HG03025 (cell line): ENCODE data around the gene BMP4.

Source experiments
- ATAC-seq: cut with Tn5 transposase; IDR thresholded peaks from one replicate; pipeline ENCODE4 v1.9.1; 2021; ENCODE audit warnings: mild to moderate bottlenecking, moderate library complexity; ENCODE audit not compliant: unreplicated experiment, low FRiP score

Gene BMP4

DNA sequence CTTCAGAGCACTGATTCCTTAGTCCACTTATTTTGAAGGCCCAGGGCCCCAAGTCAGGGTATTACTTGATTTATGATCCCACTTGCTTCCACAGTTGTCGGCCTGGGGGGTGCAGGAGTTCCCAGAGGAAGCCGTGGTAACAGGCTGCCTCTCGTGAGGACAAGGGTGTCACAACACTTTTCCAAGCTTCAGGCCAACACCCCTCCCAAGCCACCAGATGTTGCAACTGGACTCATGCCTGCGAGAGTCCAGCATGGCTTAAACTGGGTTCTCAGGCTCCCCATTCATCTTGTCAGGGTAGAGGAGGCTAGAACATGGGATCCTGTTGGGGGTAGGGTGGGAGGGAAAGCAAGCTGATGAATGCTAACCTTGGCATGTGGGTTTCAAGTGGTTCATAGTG lies 56.1 kb downstream of the BMP4 start:
- no peak for ATAC-seq
